ENCODE data around the gene EXD3.
A peak's percentile ranks its signal among the peaks of the same experiment; 100 is the strongest.
"Not testable (repeated sequence)": the region's sequence is repeated elsewhere in the genome, so short reads cannot be mapped to it uniquely, and the experiment has no call there.

Gene EXD3

DNA sequence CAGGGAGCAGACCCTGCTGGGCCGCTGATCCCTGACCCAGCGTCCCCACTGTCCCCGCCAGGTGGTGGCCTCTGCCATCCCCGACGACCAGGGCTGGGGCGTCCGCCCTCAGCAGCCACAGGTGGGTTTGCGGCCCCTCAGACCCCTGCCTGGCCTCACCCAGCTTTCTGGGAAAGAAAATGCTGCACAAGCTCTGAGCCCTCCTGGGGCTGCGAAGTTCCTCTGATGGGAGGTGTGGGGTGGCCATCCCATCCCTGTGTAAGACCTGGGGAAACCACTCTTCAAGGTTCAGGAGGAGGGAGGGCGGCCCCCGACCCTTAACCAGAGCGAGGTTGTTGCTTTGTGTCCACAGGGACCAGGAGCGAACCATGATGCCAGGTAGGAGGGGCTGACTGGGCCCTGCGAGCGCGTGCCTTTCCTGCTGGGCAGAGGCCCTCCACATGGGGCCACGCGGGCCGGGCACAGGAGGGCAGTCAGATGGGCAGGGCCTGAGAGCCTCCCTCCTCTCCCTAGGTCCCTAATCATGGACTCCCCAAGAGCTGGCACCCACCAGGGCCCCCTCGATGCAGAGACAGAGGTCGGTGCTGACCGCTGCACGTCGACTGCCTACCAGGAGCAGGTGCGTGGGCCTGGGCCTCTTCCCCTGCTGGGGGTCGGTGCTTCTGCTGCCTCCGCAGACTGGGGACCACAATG lies 7.9 kb upstream of the EXD3 start:
- DNase-seq, result no peak

DNA sequence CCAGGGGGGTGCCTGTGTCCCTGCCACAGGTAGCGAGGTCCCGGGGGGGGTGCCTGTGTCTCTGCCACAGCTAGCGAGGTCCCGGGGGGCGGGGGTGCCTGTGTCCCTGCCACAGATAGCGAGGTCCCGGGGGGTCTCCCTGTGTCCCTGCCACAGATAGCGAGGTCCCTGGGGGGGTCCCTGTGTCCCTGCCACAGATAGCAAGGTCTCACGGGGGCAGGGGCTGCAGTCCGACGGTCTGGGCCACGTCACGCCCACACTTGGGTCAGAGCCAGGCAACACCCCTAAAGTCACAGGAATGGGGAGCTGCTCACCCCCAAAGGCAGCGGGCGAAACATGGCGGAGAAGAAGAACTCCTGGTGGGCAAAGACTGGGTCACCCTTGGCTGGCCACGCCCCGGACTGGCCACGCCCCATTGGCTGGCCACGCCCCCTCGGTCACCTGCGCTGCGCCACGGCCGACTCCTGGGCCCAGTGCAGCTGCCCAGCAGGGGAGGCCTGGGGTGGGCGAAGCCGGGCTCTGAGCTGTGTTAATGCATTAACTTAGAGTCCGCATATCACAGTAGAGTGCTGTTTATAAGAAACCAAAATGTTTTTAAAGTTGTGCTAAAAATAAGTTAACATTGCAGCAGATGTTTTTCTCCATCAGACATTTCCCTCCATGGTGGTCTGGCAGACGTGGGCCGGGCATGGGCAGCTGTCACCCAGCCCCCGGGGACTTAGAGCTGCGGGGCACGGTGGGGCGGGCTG lies 7.2 kb upstream of the EXD3 start:
- DNase-seq, result no peak

DNA sequence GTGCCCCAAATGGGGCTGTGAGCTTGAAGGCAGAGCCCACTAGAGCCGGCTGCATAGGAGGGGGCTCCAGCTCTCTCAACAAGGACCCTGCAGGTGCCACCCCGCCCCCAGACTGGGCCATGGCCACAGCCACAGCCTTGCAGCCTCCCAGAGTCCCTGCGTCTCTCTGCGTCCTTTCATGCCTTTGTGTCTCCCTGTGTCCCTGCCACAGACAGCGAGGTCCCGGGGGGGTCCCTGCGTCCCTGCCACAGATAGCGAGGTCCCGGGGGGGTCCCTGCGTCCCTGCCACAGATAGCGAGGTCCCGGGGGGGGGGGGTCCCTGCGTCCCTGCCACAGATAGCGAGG lies 6.6 kb upstream of the EXD3 start:
- no peak for DNase-seq

DNA sequence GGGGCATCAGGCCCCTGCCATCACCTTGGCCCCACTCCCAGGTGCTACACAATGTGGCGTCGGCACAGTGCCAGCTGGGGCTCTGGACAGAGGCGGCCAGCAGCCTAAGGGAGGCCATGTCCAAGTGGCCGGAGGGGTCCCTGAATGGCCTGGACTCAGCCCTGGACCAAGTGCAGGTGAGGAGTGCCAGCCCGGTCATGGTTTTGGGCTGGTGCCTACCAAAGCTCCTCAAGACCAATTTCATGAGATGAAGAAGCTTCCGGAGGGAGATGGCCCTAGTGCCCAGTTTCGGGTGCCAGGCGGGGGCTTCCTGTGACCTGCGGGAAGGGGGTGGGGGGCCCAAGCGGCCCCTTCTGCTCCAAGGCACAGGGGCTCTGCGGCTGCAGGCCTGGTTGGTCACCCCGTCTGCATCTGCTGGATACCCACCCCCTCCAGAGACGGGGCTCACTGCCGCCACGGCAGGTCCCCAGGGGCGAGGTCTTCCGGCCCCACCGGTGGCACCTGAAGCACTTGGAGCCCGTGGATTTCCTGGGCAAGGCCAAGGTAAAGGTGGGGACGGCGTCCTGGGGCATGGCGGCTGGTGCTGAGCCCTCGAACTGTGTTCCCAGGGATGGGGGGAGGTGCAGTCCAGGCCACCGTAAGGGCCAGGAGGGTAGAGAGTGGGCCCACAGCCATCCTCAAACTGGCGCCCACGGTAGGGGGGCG lies 6.0 kb upstream of the EXD3 start:
- no peak for DNase-seq

DNA sequence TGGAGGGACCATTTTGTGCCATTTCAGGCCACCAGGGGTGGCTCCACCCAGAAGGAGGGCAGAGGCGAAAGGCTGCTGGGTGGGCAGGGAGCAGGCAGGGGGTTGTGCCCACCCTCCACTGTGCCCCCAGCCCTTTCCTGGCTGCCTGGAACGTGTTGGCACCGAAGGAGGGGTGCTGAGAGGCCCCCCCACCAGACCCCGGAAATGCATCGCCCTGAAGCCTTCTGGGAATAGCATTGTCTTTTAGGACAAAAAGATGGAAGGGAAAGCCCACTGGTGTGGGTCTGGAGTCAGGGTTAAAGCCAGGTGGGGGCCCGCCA lies 5.3 kb upstream of the EXD3 start:
- no peak for DNase-seq

DNA sequence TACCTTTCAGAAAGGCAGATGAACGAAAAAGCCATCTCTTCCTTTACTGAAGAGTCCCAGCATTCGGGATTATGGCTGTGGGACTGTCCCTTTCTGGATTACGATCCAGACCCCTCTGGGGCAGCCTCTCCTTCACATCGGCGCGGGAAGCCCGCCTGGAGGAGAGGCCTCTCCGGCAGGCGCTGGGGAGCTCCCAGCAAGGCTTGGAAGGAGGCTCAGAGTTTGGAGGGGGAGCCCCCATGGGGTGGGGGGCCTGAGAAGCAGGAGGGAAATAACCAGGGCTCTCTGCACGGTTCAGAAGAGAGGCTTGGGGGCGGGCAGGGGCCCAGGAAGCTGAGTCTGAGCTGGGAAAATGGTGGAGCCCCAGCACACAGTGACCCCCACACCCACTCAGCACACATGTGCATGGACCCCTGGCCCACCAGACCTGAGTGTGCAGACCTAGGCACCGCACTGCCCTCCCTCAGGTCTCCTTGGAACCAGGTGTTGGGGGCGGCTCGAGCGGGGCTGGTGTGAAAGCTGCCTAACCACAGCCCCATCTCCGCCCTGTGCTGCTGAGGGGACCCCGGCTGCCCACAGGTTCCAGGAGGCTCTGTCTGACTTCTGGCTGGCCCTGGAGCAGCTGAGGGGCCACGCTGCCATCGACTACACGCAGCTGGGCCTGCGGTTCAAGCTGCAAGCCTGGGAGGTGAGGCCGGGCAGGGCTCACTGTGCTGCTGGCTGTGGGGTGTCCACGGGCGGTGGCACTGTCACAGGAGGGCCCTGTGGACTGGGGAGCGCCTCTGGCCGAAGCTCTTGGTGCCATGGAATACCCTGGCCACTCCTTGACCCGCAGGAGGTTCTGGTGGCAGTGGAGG lies 4.7 kb upstream of the EXD3 start:
- DNase-seq, result no peak

DNA sequence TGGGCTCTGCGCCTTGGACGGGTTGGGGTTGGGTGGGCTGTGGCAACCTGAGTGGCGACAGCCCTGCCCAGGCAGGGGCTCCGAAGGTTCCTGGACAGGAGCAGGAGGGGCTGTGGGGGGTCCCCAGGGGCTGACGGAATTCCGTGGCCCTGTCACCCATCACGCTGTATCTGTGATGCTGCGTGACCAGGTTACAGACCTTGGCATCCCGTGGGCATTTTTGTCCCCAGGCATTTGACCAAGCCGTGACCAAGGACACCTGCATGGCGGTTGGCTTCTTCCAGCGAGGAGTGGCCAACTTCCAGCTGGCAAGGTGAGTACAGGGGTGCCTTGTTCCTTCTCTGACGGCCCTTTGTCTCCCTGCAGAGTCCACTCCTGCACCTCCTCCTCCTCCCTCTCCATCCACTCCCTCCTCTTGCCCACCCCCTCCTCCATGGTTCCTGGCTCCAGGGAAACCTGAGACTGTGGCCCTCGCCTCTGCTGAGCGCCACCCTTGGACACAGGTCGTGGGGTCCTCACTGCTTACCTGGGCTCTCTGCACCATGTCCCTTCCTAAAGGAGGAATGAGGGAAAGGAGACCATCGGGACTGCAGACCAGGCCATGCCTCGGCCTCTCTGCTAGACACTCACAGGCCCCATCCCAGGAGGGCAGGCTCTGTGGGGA lies 3.2 kb upstream of the EXD3 start:
- no peak for DNase-seq

DNA sequence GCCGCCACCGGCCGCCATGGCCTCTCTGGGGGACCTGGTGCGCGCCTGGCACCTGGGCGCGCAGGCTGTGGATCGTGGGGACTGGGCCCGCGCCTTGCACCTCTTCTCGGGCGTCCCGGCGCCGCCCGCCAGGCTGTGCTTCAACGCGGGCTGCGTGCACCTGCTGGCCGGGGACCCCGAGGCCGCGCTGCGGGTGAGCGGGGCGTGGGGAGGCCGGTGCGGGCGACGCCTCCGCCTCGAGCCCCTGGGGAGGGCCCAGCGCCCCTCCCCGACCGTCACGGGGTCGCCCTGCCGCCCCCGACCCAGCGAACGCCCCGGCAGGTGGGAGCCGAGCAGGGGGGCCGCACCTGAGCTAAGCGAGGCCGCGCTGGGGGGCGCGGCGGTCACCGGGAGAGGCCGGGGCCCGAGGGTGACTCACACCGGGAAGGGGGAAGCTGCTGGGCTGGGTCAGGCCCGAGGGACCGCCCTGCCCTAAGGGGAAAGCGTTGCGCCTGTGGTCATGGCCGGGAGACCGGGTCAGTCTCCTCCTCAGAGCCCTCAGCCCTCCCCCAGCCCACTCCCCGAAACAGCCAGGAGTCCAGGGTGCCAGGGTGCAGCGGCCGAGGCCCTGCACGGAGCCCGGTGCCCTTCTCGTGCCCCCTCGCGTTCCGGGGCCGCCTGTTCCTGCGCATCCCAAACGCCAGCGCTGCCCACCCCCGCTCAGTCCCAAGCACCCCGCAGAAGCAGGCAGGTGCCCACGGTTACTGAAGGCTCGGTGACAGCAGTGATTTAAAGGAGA lies 741 bp upstream of the EXD3 start:
- no peak for DNase-seq

DNA sequence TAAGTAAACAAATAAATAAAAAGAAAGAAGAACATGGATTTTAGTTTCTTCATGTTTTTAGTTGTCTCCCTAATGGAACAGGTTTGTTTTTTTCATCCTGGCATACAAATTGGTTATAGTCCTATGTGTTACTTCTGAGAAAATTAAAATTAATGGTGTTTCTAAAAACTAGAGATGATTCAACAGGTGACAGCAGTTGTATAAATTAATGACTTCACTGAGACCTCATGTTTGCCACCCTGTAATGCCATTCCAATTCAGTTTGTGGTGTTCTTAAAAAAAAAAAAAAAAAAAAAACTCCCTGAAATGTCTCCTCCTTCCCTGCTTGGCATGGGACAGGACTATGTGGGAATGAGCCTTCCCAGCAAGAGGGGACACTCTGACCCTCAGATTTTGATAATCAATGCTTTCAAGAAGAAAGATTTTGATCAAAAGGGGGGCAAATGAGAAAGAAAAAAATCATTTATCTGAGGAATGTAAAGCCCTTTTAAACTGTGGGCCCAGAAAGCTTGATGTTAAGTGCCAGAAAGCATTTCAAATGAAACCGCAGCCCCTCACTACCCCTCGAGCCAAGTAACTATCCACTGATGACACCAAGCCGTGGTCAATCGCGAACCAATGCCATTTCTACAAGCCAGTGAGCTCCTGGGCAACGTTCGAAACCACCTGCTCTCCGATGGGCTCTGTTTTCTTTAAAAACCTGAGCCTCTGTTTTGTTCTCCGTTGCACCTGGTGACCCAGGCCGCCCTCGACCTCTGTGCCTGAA lies 941 bp downstream of the EXD3 start:
- DNase-seq, result no peak

DNA sequence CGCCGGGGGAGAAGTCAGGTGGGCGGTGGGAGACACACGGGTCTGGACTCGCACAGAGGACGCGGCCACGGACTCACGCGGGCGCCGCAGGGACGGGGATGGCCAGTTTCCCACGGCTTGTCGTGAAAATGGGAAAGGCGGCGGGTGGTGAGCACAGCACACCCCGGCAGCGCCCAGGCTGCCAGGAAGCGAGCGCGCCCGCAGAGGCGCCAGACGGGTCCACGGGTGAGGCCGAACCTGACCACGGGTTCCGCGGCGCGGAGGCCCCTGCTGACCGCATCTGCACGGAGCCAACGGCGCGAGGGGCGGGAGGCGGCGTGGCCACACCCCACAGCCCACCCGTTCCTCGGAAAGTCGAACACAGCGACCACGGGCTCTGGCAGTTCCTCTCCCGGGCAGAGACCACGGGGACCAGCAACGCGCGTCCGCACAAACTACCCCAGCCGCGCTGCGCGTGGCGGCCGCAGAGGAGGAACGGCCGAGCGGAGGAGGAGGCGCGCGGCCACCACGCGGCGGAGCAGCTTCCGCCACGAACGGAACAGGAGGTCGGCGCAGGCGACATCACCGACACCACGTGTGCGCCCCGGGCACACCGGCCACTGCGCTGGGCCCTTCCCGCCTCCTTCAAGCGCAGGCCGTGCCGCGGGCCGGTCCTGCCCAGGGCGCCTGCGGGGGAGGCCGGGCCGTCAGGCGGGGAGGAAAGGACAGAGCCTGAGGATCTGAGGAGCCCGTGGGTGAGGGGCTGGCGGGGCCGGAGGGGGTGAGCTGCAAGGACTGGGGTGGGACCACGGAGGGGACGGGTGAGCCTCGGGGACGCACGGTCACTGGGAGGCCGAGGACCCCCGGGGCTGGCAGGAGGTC lies 5.6 kb downstream of the EXD3 start:
- DNase-seq, result no peak

DNA sequence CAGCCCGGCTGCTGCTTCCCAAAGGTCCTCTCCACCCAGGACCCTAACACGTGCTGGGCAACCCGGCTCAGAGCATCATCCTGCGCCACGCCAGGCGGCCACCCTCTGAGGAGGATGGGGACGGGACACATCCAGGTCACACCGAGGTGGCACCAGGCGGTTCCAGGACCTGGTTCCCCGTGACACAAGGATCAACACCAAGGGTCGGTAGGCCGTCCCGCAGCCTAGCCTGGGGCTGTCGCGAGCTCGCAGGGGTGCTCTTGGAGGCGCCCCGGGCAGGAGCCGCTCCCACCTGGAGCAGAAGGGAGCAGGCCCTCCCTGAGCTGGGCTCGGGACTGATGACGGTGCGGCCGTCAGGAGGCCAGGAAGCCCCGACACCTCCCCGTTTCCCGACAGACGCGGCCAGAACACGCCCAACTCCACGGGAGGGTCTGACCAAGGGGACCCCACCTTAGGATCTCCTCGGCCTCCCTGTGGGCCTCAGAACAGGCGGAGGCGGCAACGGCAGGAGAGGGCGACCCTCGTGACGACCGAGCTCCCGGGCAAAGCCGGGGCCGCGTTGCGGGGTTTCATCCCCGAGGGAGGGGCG lies 6.3 kb downstream of the EXD3 start:
- DNase-seq, result no peak

DNA sequence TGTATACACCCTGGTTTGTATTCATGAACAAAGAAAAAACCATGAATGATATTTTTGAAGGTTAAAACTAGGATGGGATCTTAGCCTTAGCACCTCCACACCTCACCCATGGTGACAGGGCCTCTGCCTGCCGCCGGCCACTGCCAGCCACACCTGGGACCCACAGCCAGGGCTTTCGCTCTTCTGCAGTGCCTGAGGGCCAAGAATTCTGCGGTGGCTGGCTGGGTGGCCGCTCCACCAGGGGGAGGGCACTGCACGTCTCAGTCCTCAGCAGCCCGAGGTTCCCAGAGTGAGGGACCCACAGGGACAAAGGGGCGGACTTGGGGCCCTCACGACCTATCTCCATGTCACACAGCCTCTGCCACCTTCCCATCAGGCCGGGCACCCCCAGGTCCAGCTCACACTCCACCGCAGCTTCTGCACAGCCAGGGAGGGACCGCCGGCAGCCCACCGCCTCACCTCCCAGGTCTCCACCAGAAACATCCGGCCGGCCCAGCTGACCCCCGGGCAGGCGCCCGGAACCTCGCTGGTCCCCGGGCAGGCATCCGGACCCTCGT lies 6.9 kb downstream of the EXD3 start:
- DNase-seq, result no peak

DNA sequence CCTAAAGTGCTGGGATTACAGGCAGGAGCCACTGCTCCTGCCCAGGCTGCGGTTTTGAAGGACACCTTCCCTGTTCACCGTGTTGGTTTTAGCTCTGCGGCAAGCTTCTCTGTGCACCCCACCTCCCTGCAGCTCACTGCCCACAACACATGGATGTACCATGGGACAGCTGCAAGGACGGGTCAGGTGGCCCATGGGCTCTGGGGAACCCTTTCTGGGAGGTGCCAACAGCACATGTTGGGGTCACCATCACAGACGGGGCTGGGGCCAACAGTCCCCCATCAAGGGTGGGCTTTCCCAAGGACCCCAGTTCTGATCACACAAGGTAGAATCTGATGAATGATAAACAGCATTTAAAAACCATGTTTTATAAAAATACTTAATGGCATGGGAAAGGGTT lies 7.5 kb downstream of the EXD3 start:
- DNase-seq, result no peak

DNA sequence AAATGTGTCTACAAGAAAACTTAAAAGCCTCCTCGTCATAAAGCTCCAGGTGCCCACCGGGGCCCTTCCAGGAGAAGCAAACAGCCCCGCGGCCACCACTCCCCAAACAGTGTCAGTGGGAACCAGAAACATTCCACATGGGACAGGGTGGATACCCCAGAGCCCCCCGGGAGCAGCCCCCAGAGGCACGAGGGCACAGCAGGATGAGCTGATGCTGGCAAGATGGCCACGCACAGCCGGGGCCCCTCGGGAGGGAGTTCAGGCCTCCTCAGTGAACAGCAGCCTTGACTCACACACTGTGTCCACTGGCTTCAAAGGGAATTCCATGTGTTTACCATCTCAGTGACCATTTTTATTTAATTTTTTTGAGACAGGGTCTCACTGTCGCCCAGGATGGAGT lies 10.5 kb downstream of the EXD3 start:
- DNase-seq, result no peak

DNA sequence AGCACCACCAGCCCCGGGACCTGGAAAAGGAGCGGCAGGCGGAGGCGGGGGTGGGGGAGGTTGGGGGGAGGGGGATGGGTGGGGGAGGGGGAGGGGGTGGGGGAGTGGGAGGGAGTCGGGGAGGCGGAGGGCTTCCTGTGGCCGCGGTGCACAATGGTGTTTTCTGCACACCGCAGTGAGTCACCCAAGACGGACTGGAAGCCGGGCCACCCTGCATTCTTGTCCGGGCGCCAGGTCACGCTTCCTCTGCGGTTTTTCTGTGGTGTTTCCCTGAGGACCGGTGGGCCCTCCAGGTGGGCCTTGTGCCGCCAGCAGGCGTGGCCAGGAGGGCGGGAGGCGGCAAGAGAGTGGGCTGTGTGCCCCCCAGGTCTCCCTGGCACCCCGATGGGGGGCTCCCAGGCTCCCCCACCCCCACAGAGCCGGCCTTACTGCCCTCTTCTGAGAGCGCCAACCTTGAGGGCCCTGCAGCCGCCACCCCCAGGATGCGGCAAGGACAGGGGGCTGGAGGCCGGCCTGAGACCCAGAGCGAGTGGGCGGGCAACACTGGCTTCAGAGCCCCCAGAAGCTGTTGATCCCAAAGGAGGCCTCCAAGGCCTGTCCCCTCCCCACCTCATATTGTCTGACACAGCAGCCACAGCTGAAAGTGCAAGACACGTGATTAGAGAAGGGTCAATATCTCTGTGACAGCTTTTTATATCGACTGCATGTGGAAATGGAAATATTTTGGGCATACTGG lies 11.1 kb downstream of the EXD3 start:
- DNase-seq, result peak; percentile 41

DNA sequence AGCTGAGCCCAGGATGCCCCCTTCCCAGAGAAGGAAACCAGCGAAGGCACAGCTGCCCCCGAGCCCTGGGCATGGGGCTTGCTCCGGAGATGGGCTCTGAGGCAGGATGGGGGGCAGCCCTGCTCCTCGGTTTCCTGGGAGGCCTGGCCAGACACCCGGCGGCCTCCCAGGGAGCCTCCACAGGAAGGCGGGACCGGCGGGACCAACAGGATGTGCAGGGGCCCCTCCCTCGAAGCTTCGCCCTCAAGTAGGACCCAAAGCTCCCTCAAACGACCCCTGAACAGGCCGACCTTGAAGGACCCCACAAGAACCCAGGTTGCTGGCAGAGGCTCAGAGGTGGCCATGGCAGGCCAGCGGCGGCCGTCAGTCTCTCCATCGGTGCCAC lies 11.7 kb downstream of the EXD3 start:
- no peak for DNase-seq

DNA sequence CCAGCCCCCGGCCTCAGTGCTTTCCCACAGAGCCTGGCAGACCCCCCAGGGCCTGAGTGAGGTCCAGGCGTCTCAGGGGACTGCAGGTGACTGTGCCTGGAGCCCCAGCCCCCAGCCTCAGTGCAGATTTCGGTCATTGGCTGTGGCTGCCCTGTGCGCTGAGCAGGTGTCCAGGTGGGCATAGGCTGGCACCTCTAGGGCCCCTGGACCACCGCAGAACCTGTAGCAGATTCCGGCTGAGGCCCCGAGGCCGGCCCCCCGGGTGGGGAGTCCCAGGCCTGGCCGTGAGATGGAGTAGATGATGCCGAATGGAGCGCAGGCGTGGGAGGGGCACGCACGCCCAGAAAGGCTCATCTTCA lies 12.1 kb downstream of the EXD3 start:
- no peak for DNase-seq

DNA sequence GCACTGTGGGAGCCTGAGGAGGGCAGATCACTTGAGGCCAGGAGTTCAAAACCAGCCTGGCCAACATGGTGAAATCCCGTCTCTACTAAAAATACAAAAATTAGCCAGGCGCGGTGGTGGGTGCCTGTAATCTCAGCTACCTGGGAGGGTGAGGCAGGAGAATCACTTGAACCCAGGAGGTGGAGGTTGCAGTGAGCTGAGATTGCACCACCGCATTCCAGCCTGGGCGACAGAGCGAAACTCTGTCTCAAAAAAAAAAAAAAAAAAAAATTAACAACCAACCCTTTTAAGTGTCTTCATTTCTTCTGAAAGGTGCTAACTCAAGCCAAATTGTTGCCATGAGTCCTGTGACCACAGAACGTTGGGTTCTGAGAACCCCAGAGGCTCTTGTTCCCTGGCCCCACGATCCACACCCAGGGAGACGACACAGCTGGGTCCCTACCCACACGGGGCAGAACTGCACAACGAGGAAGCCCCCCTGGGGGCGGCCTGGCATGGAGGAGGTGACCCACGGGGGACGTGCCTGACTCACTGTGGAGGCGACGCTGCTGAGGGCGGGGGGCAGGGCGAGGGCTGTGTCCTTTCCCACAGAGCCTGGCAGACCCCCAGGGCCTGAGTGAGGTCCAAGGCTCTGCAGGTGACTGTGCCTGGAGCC lies 12.6 kb downstream of the EXD3 start:
- not testable (repeated sequence) for DNase-seq

Measured in CD4-positive, alpha-beta T cell treated with Interleukin-10 for 1 hour (primary cell).